ENCODE results near the gene KPTN. TPM values are rescaled to one million over a fixed set of nuclear protein-coding genes. Genes with fewer than 3 reads are reported as not detected.

KPTN gene
- total and polyA plus RNA-seq, 2 experiments from 2014 or later: 10.1 to 22.6 TPM

DNA sequence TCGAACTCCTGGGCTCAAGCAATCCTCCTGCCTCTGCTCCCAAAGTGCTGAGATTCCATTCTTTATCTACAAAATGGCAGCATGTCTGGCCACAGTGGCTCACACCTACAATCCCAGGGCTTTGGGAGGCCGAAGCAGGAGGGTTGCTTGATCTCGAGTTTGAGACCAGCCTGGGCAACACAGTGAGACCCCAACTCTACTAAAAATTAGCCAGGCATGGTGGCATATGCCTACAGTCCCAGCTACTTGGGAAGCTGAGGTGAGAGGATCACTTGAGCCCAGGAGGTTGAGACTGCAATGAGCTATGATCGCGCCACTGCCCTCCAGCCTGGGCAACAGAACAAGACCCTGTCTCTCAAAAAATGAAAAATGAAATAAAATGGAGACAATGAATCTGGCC is 24.7 kb upstream of the KPTN start:
- peaks cover 95% of the 10 kb centered on the region for H3K79me2 ChIP-seq
- H3K4me2 ChIP-seq: no peak overlapping the region
- H3K4me3 ChIP-seq: no peak overlapping the region
- 94% methylated on average over 5 of the region's 5 CpGs for WGBS (ENCODE audit: low lambda C conversion rate, missing lambda C conversion rate)
- H3K36me3 ChIP-seq (replicated peaks; ENCODE audit: insufficient read depth, low read depth): no peaks in the 10 kb centered on the region
- no peak for DNase-seq (ENCODE audit: low spot score)
- peaks cover 80% of the 10 kb centered on the region for H4K20me1 ChIP-seq (ENCODE audit: insufficient read depth, poor library complexity, severe bottlenecking)
- no peaks in the 10 kb centered on the region for H3K27me3 ChIP-seq
- no peaks in the 10 kb centered on the region for H3K9me3 ChIP-seq (ENCODE audit: low read depth)
- no peak for TF ChIP-seq EZH2 (IDR thresholded peaks at IDR 0.05; ENCODE audit: borderline replicate concordance)
- TF ChIP-seq, protein P1, sequence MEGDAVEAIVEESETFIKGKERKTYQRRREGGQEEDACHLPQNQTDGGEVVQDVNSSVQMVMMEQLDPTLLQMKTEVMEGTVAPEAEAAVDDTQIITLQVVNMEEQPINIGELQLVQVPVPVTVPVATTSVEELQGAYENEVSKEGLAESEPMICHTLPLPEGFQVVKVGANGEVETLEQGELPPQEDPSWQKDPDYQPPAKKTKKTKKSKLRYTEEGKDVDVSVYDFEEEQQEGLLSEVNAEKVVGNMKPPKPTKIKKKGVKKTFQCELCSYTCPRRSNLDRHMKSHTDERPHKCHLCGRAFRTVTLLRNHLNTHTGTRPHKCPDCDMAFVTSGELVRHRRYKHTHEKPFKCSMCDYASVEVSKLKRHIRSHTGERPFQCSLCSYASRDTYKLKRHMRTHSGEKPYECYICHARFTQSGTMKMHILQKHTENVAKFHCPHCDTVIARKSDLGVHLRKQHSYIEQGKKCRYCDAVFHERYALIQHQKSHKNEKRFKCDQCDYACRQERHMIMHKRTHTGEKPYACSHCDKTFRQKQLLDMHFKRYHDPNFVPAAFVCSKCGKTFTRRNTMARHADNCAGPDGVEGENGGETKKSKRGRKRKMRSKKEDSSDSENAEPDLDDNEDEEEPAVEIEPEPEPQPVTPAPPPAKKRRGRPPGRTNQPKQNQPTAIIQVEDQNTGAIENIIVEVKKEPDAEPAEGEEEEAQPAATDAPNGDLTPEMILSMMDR (IDR thresholded peaks at IDR 0.05; ENCODE audit: poor library complexity): no peak
- no peak for TF ChIP-seq EZH2phosphoT487 (IDR thresholded peaks at IDR 0.05; ENCODE audit: low read depth, severe bottlenecking, unreplicated experiment)
- no peak overlapping the region for H2AFZ ChIP-seq
- peaks cover 29% of the 10 kb centered on the region for H3K4me1 ChIP-seq (ENCODE audit: insufficient read depth)
- no peak overlapping the region for H3K27ac ChIP-seq
- H3K9me2 ChIP-seq (replicated peaks; ENCODE audit: insufficient read depth): no peaks in the 10 kb centered on the region

DNA sequence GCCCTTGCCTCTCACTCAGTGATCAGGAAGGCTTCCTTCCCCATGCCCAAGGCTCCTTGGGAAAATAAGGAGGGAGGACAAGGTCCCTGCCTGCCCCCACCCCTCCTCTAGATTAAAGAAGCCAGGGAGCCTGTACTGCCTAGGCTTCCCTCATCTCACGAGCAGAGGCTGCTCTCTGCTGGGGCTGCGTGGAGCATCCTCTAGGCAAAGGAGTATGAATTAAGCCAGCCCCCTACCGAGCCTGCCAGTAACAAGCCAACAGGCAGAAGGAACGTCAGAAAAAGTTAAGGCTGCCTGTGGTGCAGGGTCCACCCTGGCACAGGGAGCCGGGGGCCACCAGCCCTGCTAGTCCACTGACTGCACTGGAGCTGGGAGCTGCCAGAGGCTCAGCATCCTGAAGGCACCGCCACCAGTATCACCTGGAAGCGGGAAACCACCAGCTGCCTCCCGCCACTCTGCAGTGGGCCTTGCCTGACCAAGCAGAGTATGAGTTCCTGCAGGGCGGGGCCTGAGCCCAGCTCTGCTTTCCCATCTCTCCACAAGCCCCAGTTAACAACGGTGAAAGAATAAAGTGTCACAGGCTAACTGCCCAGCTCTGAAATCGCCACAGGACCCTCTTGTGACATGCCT is 24.0 kb upstream of the KPTN start:
- no peak overlapping the region for H2AFZ ChIP-seq
- peak overlapping the region; percentile 94 for H3K27ac ChIP-seq
- H4K20me1 ChIP-seq (ENCODE audit: insufficient read depth, poor library complexity, severe bottlenecking): peaks cover 82% of the 10 kb centered on the region
- H3K4me1 ChIP-seq (ENCODE audit: insufficient read depth): peaks cover 22% of the 10 kb centered on the region
- H3K9me3 ChIP-seq (ENCODE audit: low read depth): no peaks in the 10 kb centered on the region
- DNase-seq (ENCODE audit: low spot score): no peak
- H3K79me2 ChIP-seq: peaks cover 95% of the 10 kb centered on the region
- 85% methylated on average over 11 of the region's 11 CpGs for WGBS (ENCODE audit: low lambda C conversion rate, missing lambda C conversion rate)
- H3K4me3 ChIP-seq: no peak overlapping the region
- no peaks in the 10 kb centered on the region for H3K36me3 ChIP-seq (replicated peaks; ENCODE audit: insufficient read depth, low read depth)
- H3K4me2 ChIP-seq: peak overlapping the region; percentile 49
- no peaks in the 10 kb centered on the region for H3K27me3 ChIP-seq
- H3K9me2 ChIP-seq (replicated peaks; ENCODE audit: insufficient read depth): no peaks in the 10 kb centered on the region
- TF ChIP-seq EZH2phosphoT487 (IDR thresholded peaks at IDR 0.05; ENCODE audit: low read depth, severe bottlenecking, unreplicated experiment): no peak
- TF ChIP-seq EZH2 (IDR thresholded peaks at IDR 0.05; ENCODE audit: borderline replicate concordance): no peak
- TF ChIP-seq, protein P1 (IDR thresholded peaks at IDR 0.05; ENCODE audit: poor library complexity): no peak

DNA sequence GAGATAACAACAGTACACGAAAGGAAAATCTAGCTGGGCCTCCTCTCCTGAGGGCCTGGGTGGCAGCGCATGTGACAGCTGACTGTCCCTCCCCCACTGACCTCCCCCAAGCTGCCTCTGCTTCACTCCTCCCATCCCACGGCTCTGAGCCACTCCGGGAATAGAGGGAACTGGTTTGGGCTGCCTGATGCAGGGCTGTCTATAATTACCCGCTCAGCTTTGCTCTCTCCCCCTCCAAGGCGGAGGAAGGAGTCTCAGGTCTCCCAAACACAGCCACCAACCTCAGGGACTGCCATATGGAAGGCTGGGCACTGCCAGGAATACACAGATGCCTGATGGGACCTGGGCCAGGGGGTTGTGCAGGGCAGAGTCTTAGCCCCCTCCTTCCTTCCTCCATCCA is 23.0 kb upstream of the KPTN start:
- H3K9me2 ChIP-seq (replicated peaks; ENCODE audit: insufficient read depth): no peaks in the 10 kb centered on the region
- 52% methylated on average over 6 of the region's 6 CpGs for WGBS (ENCODE audit: low lambda C conversion rate, missing lambda C conversion rate)
- peak overlapping the region; percentile 94 for H3K27ac ChIP-seq
- no peaks in the 10 kb centered on the region for H3K36me3 ChIP-seq (replicated peaks; ENCODE audit: insufficient read depth, low read depth)
- H3K4me3 ChIP-seq: no peak overlapping the region
- peak overlapping the region; percentile 49 for H3K4me2 ChIP-seq
- H2AFZ ChIP-seq: no peak overlapping the region
- TF ChIP-seq EZH2 (IDR thresholded peaks at IDR 0.05; ENCODE audit: borderline replicate concordance) (no peak), EZH2phosphoT487 (IDR thresholded peaks at IDR 0.05; ENCODE audit: low read depth, severe bottlenecking, unreplicated experiment) (no peak)
- TF ChIP-seq, protein P1 (IDR thresholded peaks at IDR 0.05; ENCODE audit: poor library complexity): no peak
- DNase-seq (ENCODE audit: low spot score): peak; percentile 81
- H3K79me2 ChIP-seq: peaks cover 89% of the 10 kb centered on the region
- H4K20me1 ChIP-seq (ENCODE audit: insufficient read depth, poor library complexity, severe bottlenecking): peaks cover 86% of the 10 kb centered on the region
- H3K4me1 ChIP-seq (ENCODE audit: insufficient read depth): peaks cover 17% of the 10 kb centered on the region
- no peaks in the 10 kb centered on the region for H3K27me3 ChIP-seq
- no peaks in the 10 kb centered on the region for H3K9me3 ChIP-seq (ENCODE audit: low read depth)

Data from hepatocyte (in vitro differentiated cells).